PC-9 (cell line): Measurements from ENCODE around the gene NAV3.

Experiments
- CTCF ChIP-seq: fragments of 200-600 bp; sonication (generic); conservative IDR thresholded peaks from 2 replicates; pipeline ENCODE4 v1.6.1; 2017; ENCODE audit warnings: mixed run types, antibody characterized with exemption, mild to moderate bottlenecking, moderate library complexity
- EZH2 ChIP-seq: fragments of 200-600 bp; sonication (generic); IDR thresholded peaks from 2 replicates; pipeline ENCODE4 v1.8.0; 2017; ENCODE audit warnings: antibody characterized with exemption, low read depth

GRCh38 chr12:77940567-77940966, 109.9 kb downstream of the NAV3 start:
- no peak for TF ChIP-seq CTCF
- no peak for TF ChIP-seq EZH2
